Panc1 (cell line): Measurements from ENCODE around the gene RYR3. TPM values are rescaled to one million over a fixed set of nuclear protein-coding genes. Genes with fewer than 3 reads are reported as not detected.

ENCODE experiments used
- ATAC-seq: fragments of 200-7000 bp; cut with Tn5 transposase; 2 replicates; pipeline ENCODE4 v1.9.1; 2020; ENCODE audit warnings: mild to moderate bottlenecking, moderate library complexity
- BruUV-seq: library from RNA; stranded (reverse); fragments of 400-500 nt; replicated peaks from 2 replicates; lab custom pipeline; 2021; lab: Mats Ljungman, UMichigan
- CTCF ChIA-PET: fragments of 300-600 bp; sonication (Branson Sonifier 250); formaldehyde crosslinking; loops from one replicate; lab custom pipeline; 2022; ENCODE audit warnings: antibody characterized with exemption; lab: Charles Lee
- POLR2A ChIA-PET: fragments of 300-600 bp; sonication (Branson Sonifier 250); formaldehyde crosslinking; loops from one replicate; lab custom pipeline; 2022; ENCODE audit warnings: antibody characterized with exemption; lab: Charles Lee
- DNase-seq: peaks from one replicate; pipeline ENCODE4 v3.0.0-alpha.2; 2010; ENCODE audit warnings: low read depth, low spot score
- H3K27ac ChIP-seq: 2 replicates; pipeline ENCODE4 v1.5.1; 2011; ENCODE audit warnings: mild to moderate bottlenecking, low read length, inconsistent platforms
- H3K27me3 ChIP-seq: fragments of 200-500 bp; sonication (Bioruptor generic); 2 replicates; pipeline ENCODE4 v1.6.0; 2014; ENCODE audit warnings: low read length, inconsistent platforms; ENCODE audit not compliant: control insufficient read depth, insufficient read depth
- H3K36me3 ChIP-seq: fragments of 200-500 bp; sonication (Bioruptor generic); 2 replicates; pipeline ENCODE4 v1.5.1; 2014; ENCODE audit warnings: inconsistent platforms, mild to moderate bottlenecking, low read length, moderate library complexity; ENCODE audit not compliant: control insufficient read depth, insufficient read depth
- H3K4me1 ChIP-seq: 2 replicates; pipeline ENCODE4 v1.5.1; 2011; ENCODE audit warnings: inconsistent platforms, mild to moderate bottlenecking, low read length, moderate library complexity; ENCODE audit not compliant: control insufficient read depth, insufficient read depth
- H3K4me3 ChIP-seq, 2 experiments: 2 replicates each; pipeline ENCODE4 v1.5.1; 2011 to 2012; ENCODE audit warnings: low read depth in 2 of 2, low read length in 2 of 2, mild to moderate bottlenecking in 2 of 2, inconsistent platforms in 1 of 2, moderate library complexity in 1 of 2
- H3K9me3 ChIP-seq: fragments of 200-500 bp; sonication (Bioruptor generic); 2 replicates; pipeline ENCODE4 v1.5.1; 2014; ENCODE audit warnings: low read depth, mild to moderate bottlenecking, inconsistent platforms, low read length, moderate library complexity; ENCODE audit not compliant: control insufficient read depth, insufficient read depth
- POLR2AphosphoS5 ChIP-seq: IDR thresholded peaks from 2 replicates; pipeline ENCODE4 v1.6.1; 2012; ENCODE audit warnings: mild to moderate bottlenecking, low read depth, low read length, moderate library complexity
- SIN3A ChIP-seq: IDR thresholded peaks from 2 replicates; pipeline ENCODE4 v1.6.1; 2012; ENCODE audit warnings: low read depth, mild to moderate bottlenecking, low read length, moderate library complexity, borderline replicate concordance; ENCODE audit not compliant: insufficient read depth
- TCF7L2 ChIP-seq: IDR thresholded peaks from 2 replicates; pipeline ENCODE4 v1.6.1; 2011; ENCODE audit warnings: mild to moderate bottlenecking, low read depth, low read length, inconsistent platforms
- in situ Hi-C: cut with HindIII; loops from 2 replicates; pipeline ENCODE4 v1.10.0; 2016; ENCODE audit warnings: low sequenced_read_pairs, low pct_unique_long_range_greater_than_20kb
- intact Hi-C: fragments of 100-400 bp; cut with micrococcal nuclease; formaldehyde crosslinking; loops from one replicate; pipeline ENCODE4 v1.10.0; 2022; ENCODE audit not compliant: unreplicated experiment
- total RNA-seq: library from RNA; stranded (reverse); gene quantifications from one replicate; pipeline ENCODE4 v1.2.1, GENCODE V29; 2021; ENCODE audit not compliant: unreplicated experiment
- TF ChIP-seq, protein P1 (sequence below), 2 experiments: IDR thresholded peaks; 2 replicates each; pipeline ENCODE4 v1.6.1; 2011 to 2012; ENCODE audit warnings: low read depth in 2 of 2, control low read depth in 1 of 2, low read length in 1 of 2, mild to moderate bottlenecking in 1 of 2, moderate library complexity in 1 of 2; ENCODE audit not compliant: insufficient read depth in 1 of 2
- TF ChIP-seq, protein P2 (sequence below): fragments of 450-650 bp; IDR thresholded peaks from 2 replicates; pipeline ENCODE4 v1.5.1; 2017; ENCODE audit warnings: mild to moderate bottlenecking

The RYR3 gene
- total RNA-seq, 1 experiment from 2014 or later, result not detected

DNA sequence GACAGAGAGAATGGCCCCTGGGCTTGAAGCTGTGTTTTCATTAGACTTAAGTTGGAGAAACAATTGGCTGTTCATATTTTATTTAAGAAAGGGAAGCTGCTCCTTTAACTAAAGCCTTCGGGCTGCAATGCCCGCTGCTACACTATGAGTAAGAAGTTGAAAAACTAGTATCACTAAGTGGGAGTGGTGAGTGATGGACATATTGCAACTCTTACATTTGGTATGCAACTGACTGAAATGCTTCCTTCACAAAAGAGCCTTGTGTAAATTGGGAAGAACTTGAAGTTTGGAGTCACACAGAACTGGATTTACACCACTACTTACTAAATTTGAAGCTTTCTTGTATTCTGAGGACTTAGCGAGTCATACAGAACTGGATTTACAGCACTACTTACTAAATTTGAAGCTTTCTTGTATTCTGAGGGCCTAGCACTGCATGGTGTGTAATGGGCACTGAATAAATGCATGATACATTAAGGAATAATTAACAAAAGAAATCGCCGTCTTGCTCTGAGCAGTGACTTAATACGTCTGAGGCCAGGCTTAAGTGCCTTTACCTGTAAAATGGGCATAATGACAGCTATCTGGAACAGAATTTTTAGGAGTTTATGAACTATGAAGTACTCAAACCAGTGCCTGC, 149.5 kb downstream of the RYR3 start:
- DNase-seq (no peak), ATAC-seq (no peak)
- Histone ChIP-seq H3K27me3 (no peaks in the 10 kb centered on the region), H3K4me1 (no peaks in the 10 kb centered on the region), H3K4me3 (no peak overlapping the region), H3K9me3 (no peaks in the 10 kb centered on the region), H3K27ac (no peak overlapping the region), H3K36me3 (no peaks in the 10 kb centered on the region)
- in situ Hi-C loops, result no loop called here
- CTCF ChIA-PET, result no interaction called here
- POLR2A ChIA-PET, result no interaction called here
- TF ChIP-seq POLR2AphosphoS5 (no peak), TCF7L2 (no peak), SIN3A (no peak)
- TF ChIP-seq, protein P1, sequence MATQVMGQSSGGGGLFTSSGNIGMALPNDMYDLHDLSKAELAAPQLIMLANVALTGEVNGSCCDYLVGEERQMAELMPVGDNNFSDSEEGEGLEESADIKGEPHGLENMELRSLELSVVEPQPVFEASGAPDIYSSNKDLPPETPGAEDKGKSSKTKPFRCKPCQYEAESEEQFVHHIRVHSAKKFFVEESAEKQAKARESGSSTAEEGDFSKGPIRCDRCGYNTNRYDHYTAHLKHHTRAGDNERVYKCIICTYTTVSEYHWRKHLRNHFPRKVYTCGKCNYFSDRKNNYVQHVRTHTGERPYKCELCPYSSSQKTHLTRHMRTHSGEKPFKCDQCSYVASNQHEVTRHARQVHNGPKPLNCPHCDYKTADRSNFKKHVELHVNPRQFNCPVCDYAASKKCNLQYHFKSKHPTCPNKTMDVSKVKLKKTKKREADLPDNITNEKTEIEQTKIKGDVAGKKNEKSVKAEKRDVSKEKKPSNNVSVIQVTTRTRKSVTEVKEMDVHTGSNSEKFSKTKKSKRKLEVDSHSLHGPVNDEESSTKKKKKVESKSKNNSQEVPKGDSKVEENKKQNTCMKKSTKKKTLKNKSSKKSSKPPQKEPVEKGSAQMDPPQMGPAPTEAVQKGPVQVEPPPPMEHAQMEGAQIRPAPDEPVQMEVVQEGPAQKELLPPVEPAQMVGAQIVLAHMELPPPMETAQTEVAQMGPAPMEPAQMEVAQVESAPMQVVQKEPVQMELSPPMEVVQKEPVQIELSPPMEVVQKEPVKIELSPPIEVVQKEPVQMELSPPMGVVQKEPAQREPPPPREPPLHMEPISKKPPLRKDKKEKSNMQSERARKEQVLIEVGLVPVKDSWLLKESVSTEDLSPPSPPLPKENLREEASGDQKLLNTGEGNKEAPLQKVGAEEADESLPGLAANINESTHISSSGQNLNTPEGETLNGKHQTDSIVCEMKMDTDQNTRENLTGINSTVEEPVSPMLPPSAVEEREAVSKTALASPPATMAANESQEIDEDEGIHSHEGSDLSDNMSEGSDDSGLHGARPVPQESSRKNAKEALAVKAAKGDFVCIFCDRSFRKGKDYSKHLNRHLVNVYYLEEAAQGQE (IDR thresholded peaks at IDR 0.05; ENCODE audit: insufficient read depth in 1 of 2, low read depth in 2 of 2, low read length in 1 of 2), result no peak
- TF ChIP-seq, protein P2, sequence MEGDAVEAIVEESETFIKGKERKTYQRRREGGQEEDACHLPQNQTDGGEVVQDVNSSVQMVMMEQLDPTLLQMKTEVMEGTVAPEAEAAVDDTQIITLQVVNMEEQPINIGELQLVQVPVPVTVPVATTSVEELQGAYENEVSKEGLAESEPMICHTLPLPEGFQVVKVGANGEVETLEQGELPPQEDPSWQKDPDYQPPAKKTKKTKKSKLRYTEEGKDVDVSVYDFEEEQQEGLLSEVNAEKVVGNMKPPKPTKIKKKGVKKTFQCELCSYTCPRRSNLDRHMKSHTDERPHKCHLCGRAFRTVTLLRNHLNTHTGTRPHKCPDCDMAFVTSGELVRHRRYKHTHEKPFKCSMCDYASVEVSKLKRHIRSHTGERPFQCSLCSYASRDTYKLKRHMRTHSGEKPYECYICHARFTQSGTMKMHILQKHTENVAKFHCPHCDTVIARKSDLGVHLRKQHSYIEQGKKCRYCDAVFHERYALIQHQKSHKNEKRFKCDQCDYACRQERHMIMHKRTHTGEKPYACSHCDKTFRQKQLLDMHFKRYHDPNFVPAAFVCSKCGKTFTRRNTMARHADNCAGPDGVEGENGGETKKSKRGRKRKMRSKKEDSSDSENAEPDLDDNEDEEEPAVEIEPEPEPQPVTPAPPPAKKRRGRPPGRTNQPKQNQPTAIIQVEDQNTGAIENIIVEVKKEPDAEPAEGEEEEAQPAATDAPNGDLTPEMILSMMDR, result no peak
- intact Hi-C loops, result no loop called here
- no TSS peak for BruUV-seq

DNA sequence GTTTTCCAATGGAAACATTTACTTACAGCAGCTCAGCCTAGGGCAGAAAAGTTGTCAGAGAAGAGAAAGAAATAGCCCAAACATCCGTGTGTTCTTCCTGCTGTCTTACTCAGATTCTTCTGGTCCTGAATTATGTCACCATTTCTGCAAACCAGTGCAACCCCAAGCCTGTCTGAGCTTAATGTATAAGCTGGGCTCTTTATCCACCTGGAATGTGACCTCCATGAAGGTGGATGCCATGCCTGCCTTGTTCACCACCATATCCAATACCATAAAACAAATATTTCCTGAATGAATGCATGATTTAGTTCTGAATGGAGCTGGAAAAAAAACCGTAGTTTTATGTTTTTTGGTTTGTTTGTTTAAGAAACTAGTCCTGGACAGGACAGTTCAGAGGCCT, 150.9 kb downstream of the RYR3 start:
- H3K27me3 ChIP-seq, result no peaks in the 10 kb centered on the region
- no peak overlapping the region for H3K27ac ChIP-seq
- no peaks in the 10 kb centered on the region for H3K9me3 ChIP-seq
- no peak for ATAC-seq
- in situ Hi-C loops (no loop called here), intact Hi-C loops (no loop called here)
- no TSS peak for BruUV-seq
- TF ChIP-seq SIN3A, result no peak
- no peak for TF ChIP-seq TCF7L2
- TF ChIP-seq, protein P1 (IDR thresholded peaks at IDR 0.05; ENCODE audit: insufficient read depth in 1 of 2, low read depth in 2 of 2, low read length in 1 of 2), result no peak
- TF ChIP-seq POLR2AphosphoS5, result no peak
- TF ChIP-seq, protein P2, result no peak
- H3K4me3 ChIP-seq, result no peak overlapping the region
- CTCF ChIA-PET, result no interaction called here
- no peak for DNase-seq
- no peaks in the 10 kb centered on the region for H3K4me1 ChIP-seq
- POLR2A ChIA-PET, result no interaction called here
- no peaks in the 10 kb centered on the region for H3K36me3 ChIP-seq
